GM18951 (cell line): ENCODE data around the gene USP35.

Experiments used
- POLR2A ChIP-seq: IDR thresholded peaks from 4 replicates; pipeline ENCODE4 v1.6.1; 2011; ENCODE audit warnings: mild to moderate bottlenecking; ENCODE audit not compliant: insufficient read length, insufficient read depth; ENCODE audit errors: extremely low read depth
- in situ Hi-C: fragments of 300-500 bp; cut with MboI; formaldehyde crosslinking; loops from one replicate; pipeline ENCODE4 v1.12.0; 2022; ENCODE audit warnings: low sequenced_read_pairs, mixed read lengths, inconsistent platforms; ENCODE audit not compliant: unreplicated experiment

USP35 gene

GRCh38 chr11:78195917-78196560 is 7.3 kb downstream of the USP35 start:
- no peak for TF ChIP-seq POLR2A
- in situ Hi-C loops: no loop called here

- TF ChIP-seq POLR2A: no peak
- in situ Hi-C loops: no loop called here
Measured at GRCh38 chr11:78196661-78197091, 8.0 kb downstream of the USP35 start.

DNA sequence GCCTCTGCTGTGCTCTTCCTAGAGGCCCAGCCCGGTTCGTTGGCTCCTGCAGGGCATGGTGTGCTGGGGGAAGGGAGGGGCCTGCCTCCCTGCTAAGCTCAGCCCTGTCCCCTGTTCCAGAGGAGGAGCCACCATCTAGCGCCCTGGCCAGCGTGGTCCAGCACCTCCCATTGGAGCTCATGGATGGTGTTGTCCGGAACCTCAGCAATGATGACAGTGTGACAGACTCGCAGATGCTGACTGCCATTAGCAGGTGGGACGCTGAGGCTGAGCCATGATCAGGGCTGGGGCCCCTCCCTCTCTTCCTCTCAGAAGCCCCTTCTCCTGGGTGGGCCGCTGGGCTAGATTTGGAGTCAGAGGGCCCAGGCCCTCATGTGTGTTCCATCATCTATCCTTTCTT is 9.1 kb downstream of the USP35 start:
- in situ Hi-C loops: no loop called here
- TF ChIP-seq POLR2A: no peak

- no peak for TF ChIP-seq POLR2A
- in situ Hi-C loops: no loop called here
Measured at GRCh38 chr11:78199015-78199652, 10.4 kb downstream of the USP35 start.

DNA sequence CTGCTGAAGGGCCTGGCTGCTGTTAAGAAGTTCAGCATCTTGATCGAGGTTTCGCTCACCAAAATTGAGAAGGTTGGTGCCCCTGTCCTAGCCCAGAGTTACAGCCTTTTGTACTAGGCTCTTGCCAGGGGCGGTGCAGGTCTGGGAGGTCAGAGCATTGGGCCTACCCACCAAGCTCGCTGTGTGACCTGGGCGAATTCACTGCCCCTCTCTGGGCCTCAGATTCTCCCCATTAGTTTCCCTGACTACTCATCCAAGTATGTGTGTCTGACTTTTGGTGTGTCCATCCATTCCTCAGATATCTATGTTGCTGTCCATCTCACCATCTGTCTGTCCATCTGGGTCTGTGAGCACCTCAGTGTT is 10.9 kb downstream of the USP35 start:
- TF ChIP-seq POLR2A: no peak
- in situ Hi-C loops: no loop called here

DNA sequence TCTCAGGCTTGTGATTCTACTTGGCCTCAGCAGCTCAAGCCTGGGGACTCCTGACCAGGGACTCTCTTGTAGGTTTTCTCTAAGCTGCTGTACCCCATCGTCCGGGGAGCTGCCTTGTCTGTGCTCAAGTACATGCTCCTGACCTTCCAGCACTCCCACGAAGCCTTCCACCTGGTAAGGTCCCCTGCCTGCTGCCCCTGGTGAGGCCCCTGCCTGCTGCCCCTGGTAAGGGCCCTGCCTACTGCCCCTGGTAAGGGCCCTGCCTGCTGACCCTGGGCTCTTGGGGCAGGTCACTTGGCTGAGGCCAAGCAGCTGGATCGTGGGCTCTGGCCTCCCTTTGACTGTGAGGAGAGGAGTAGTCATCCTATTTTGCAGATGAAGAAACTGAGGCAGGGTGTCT is 11.3 kb downstream of the USP35 start:
- no peak for TF ChIP-seq POLR2A
- in situ Hi-C loops: no loop called here

DNA sequence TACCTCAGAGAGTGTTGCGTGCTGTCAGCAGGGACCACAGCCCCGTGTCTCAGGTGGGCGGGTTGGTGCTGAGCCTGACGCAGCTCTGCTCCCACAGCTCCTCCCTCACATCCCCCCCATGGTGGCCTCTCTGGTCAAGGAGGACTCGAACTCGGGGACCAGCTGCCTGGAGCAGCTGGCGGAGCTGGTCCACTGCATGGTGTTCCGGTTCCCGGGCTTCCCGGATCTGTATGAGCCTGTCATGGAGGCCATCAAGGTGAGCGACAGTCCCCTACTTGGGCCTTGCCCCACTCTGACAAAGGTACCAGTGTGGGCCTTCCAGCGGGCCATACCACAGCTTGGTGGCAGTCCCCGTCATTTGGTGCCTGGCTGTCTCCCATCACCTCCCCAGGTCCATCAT is 11.8 kb downstream of the USP35 start:
- TF ChIP-seq POLR2A: no peak
- in situ Hi-C loops: no loop called here

DNA sequence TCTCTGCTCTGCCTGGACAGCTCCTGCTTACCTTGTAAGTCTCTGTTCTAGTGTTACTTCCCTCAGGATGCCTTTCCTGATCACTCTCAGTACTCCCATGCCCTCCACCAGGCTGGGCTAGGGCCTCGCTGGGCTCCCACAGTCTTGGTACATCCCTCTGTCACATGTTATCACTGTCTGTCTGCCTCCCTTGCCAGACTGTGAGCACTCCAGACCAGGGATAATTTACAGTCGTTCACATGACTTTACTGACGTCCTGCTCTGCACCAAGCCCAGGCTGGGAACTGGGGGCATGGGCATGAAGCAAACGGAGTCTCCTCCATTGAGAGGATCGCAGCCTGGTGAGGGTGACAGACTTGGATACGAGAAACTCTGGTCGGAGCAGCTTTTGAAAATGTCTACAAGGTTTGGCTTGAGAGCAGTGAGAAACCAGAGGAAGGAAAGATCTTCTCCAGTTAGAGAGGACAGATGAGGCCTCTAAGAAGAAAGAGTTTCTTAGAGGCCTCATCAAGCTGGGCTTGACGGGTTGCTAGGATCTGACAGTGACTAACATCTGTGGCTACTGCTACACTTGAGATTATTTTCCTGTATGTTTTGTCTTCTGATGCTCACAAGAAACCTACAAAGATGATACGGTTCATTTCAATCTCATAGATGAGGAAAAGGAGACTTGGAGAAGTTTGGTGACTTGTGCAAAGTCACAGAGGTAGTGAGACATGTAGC is 12.5 kb downstream of the USP35 start:
- in situ Hi-C loops: no loop called here

GRCh38 chr11:78202733-78203167 is 14.0 kb downstream of the USP35 start:
- in situ Hi-C loops: no loop called here

More for the DNA sequence above, 12.5 kb downstream of the USP35 start:
- TF ChIP-seq POLR2A: no peak

GRCh38 chr11:78203184-78203583 is 14.5 kb downstream of the USP35 start:
- in situ Hi-C loops: no loop called here
- TF ChIP-seq POLR2A: no peak

More at GRCh38 chr11:78202733-78203167, 14.0 kb downstream of the USP35 start:
- TF ChIP-seq POLR2A: no peak

- in situ Hi-C loops: no loop called here
- TF ChIP-seq POLR2A: no peak
Measured at GRCh38 chr11:78205256-78205655, 16.5 kb downstream of the USP35 start.

GRCh38 chr11:78205691-78206090 is 17.0 kb downstream of the USP35 start:
- TF ChIP-seq POLR2A: no peak
- in situ Hi-C loops: no loop called here

- in situ Hi-C loops: no loop called here
- TF ChIP-seq POLR2A: no peak
Measured at GRCh38 chr11:78207532-78208256, 19.0 kb downstream of the USP35 start.
